HEK293T (cell line): Measurements from ENCODE around the gene DECR2.
"Not testable (repeated sequence)": the region's sequence is repeated elsewhere in the genome, so short reads cannot be mapped to it uniquely, and the experiment has no call there.

Experiments used
- CTCF ChIA-PET: fragments of 350-600 bp; formaldehyde crosslinking; extraction: SDS; loops from one replicate; lab custom pipeline; 2021; ENCODE audit warnings: antibody characterized with exemption, inconsistent platforms; lab: Yijun Ruan, JAX
- POLR2A ChIA-PET: fragments of 350-600 bp; formaldehyde crosslinking; extraction: SDS; loops from one replicate; lab custom pipeline; 2020; ENCODE audit warnings: antibody characterized with exemption, inconsistent platforms; lab: Yijun Ruan, JAX
- DNase-seq: peaks from one replicate; pipeline ENCODE4 v3.0.0; 2012; ENCODE audit warnings: mixed read lengths; ENCODE audit errors: extremely low spot score
- ARNT ChIP-seq: fragments of 450-650 bp; IDR thresholded peaks from 2 replicates; pipeline ENCODE4 v1.6.1; 2017; ENCODE audit warnings: mild to moderate bottlenecking
- BHLHE40 ChIP-seq: fragments of 450-650 bp; IDR thresholded peaks from 2 replicates; pipeline ENCODE4 v1.6.1; 2016; ENCODE audit warnings: mild to moderate bottlenecking, moderate library complexity, borderline replicate concordance
- CTBP1 ChIP-seq: fragments of 450-650 bp; IDR thresholded peaks from 2 replicates; pipeline ENCODE4 v1.6.1; 2016; ENCODE audit warnings: borderline replicate concordance
- ELF4 ChIP-seq: fragments of 450-650 bp; IDR thresholded peaks from 2 replicates; pipeline ENCODE4 v1.6.1; 2017; ENCODE audit warnings: antibody characterized with exemption
- FOXA1 ChIP-seq: fragments of 450-650 bp; IDR thresholded peaks from 2 replicates; pipeline ENCODE4 v1.6.1; 2016; ENCODE audit warnings: mild to moderate bottlenecking
- FOXK2 ChIP-seq: fragments of 450-650 bp; IDR thresholded peaks from 2 replicates; pipeline ENCODE4 v1.6.1; 2016; ENCODE audit warnings: mild to moderate bottlenecking
- FOXM1 ChIP-seq: fragments of 450-650 bp; IDR thresholded peaks from 2 replicates; pipeline ENCODE4 v1.6.1; 2017; ENCODE audit warnings: mild to moderate bottlenecking, borderline replicate concordance
- HDGF ChIP-seq: fragments of 450-650 bp; IDR thresholded peaks from 2 replicates; pipeline ENCODE4 v1.6.1; 2017; ENCODE audit warnings: antibody characterized with exemption, borderline replicate concordance
- L3MBTL2 ChIP-seq: fragments of 450-650 bp; conservative IDR thresholded peaks from 2 replicates; pipeline ENCODE4 v1.6.1; 2016; ENCODE audit warnings: mild to moderate bottlenecking
- LEF1 ChIP-seq: fragments of 450-650 bp; IDR thresholded peaks from 2 replicates; pipeline ENCODE4 v1.6.1; 2017; ENCODE audit warnings: mild to moderate bottlenecking, borderline replicate concordance
- NFRKB ChIP-seq: fragments of 450-650 bp; IDR thresholded peaks from 2 replicates; pipeline ENCODE4 v1.6.1; 2016; ENCODE audit warnings: mild to moderate bottlenecking, moderate library complexity
- SP1 ChIP-seq: fragments of 450-650 bp; IDR thresholded peaks from 2 replicates; pipeline ENCODE4 v1.6.1; 2017
- SUZ12 ChIP-seq: fragments of 450-650 bp; IDR thresholded peaks from 2 replicates; pipeline ENCODE4 v1.6.1; 2016; ENCODE audit warnings: mild to moderate bottlenecking
- TARDBP ChIP-seq: fragments of 450-650 bp; IDR thresholded peaks from 2 replicates; pipeline ENCODE4 v1.6.1; 2016
- ZNF384 ChIP-seq: fragments of 450-650 bp; IDR thresholded peaks from 2 replicates; pipeline ENCODE4 v1.6.1; 2016
- TF ChIP-seq, protein P1 (sequence below): fragments of 450-650 bp; IDR thresholded peaks from 2 replicates; pipeline ENCODE4 v1.6.1; 2016

DECR2 gene

DNA sequence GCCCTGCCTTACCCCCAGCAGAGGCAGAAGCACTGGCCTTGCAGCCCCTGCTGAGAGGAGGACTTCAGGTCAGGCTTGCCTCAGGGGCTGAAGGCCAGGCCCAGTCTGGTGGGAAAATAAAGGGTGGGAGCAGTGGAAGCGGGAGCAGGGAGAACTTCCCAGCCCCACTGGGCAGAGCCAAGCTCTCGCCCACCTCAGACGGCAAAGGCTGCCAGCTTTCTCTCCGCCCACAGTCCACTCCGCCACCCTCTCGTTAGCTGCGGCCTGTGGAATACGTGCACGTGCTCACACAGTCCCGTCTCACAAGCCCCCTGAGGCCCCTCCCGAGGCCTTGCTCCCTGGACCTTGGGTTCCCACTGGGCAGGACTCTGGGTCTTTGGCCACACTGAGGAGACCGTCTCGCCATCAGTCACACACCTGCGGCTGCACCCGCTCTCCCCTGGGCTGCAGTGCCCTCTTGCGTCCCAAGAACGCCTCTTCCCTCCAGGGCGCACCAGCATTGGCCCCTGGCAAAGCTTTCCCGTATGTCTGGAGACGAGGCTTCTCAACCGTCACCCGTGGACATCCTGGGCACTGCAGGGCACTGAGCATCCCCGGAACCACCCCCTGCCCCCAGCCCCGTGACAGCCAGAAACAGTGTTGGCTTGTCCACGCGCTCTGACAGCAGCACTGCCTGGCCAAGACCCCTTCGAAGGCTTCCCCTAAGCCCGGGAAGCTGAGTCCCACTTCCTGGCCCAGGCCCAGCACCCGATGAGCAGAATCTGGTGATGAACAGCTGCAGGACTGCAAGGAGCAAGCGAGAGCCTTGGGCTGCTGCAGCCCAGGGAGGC lies 39.6 kb upstream of the DECR2 start:
- no peak for TF ChIP-seq NFRKB
- TF ChIP-seq HDGF: no peak
- no peak for TF ChIP-seq FOXK2
- no peak for TF ChIP-seq ELF4
- TF ChIP-seq SUZ12: no peak
- no peak for TF ChIP-seq ZNF384
- no peak for TF ChIP-seq CTBP1
- TF ChIP-seq BHLHE40: no peak
- ChIA-PET POLR2A (interaction anchor here (0.9 kb wide), 1 partner anchor 134 kb away, joined by 3 read pairs; no protein-coding TSS in a partner anchor), CTCF (interaction anchor here (0.6 to 2.0 kb wide), 9 partner anchors 8 to 296 kb away, joined by 3 to 15 read pairs (median 3); partner anchors contain the start of gene MRPL28)
- DNase-seq: peak; percentile 69

GRCh38 chr16:362702-362999 lies 39.0 kb upstream of the DECR2 start:
- DNase-seq, POLR2A ChIA-PET: not testable (repeated sequence)
- CTCF ChIA-PET: interaction anchor here (0.6 to 2.0 kb wide), 7 partner anchors 12 to 297 kb away, joined by 3 to 15 read pairs (median 3); no protein-coding TSS in a partner anchor

DNA sequence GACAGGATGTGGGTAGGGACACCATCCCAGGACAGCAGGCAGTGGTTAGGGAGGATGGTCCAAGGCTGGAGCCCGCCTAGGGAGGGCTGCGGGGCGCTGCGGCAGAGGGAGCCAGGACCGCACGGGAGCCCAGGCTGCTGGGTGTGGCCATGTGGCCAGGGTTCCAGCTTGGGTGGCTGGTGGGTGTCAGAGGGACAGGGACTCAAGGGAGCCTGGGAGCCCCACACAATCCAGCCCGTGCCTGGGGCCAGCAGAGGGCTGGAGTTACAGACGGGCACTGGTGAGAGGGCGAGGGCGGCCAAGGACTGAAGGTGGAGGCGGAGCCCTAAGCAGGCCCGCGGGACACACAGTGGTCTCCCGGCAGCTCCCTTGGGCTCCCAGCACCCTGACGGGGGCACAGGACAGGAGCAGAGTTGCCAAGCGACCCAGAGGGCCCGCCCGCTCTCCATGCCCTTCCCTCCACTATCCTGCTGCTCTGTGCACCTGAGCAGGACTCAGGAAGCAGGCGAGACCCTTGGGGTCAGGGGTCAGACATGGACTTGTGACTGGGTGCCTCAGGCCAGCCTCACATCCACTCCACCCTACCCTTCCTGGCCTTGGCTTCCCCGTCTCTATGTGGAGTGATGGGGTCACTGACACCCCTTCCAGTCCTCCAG lies 38.4 kb upstream of the DECR2 start:
- TF ChIP-seq FOXA1 (no peak), NFRKB (no peak), ZNF384 (no peak), TARDBP (no peak), FOXK2 (no peak), SP1 (no peak), BHLHE40 (no peak), L3MBTL2 (no peak), LEF1 (no peak), HDGF (no peak), ELF4 (no peak), FOXM1 (no peak), ARNT (no peak), CTBP1 (no peak), SUZ12 (no peak)
- TF ChIP-seq, protein P1, sequence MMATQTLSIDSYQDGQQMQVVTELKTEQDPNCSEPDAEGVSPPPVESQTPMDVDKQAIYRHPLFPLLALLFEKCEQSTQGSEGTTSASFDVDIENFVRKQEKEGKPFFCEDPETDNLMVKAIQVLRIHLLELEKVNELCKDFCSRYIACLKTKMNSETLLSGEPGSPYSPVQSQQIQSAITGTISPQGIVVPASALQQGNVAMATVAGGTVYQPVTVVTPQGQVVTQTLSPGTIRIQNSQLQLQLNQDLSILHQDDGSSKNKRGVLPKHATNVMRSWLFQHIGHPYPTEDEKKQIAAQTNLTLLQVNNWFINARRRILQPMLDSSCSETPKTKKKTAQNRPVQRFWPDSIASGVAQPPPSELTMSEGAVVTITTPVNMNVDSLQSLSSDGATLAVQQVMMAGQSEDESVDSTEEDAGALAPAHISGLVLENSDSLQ: no peak
- ChIA-PET POLR2A (no interaction called here), CTCF (interaction anchor here (0.9 to 1.0 kb wide), 2 partner anchors 128 to 259 kb away, joined by 3 read pairs; no protein-coding TSS in a partner anchor)
- DNase-seq: no peak

GRCh38 chr16:363766-364490 lies 37.8 kb upstream of the DECR2 start:
- ChIA-PET CTCF (no interaction called here), POLR2A (no interaction called here)
- TF ChIP-seq HDGF (no peak), FOXK2 (no peak), LEF1 (no peak), CTBP1 (no peak), ELF4 (no peak), BHLHE40 (no peak)
- TF ChIP-seq, protein P1: no peak
- DNase-seq: no peak

GRCh38 chr16:364595-365491 lies 36.8 kb upstream of the DECR2 start:
- DNase-seq: no peak
- no peak for TF ChIP-seq ZNF384
- TF ChIP-seq TARDBP: no peak
- TF ChIP-seq BHLHE40: no peak
- no peak for TF ChIP-seq SUZ12
- ChIA-PET POLR2A (no interaction called here), CTCF (interaction anchor here (0.6 kb wide), 1 partner anchor 294 kb away, joined by 4 read pairs; no protein-coding TSS in a partner anchor)

DNA sequence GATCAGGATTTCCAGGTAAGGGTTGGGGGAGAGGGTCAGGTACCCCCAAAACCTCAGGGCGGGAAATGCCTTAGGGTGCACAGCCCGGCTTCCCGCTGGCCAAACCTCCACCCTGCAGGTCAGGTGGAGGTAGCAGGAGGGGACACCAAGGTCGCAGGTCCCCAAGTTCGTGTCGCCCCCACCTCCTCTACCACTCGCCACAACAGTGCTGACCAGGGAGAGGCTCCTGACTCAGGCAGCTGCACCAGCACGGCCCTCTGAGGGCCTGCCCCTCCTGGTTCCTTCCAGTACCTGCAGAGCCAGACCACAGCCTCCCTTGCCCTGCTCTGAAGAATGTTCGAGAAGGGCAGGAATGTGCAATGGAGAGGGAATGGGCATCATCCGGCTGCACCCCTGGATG lies 35.2 kb upstream of the DECR2 start:
- CTCF ChIA-PET: no interaction called here
- no peak for DNase-seq
- TF ChIP-seq FOXA1 (no peak), SP1 (no peak), CTBP1 (no peak), HDGF (no peak), ELF4 (no peak), ZNF384 (no peak), SUZ12 (no peak), ARNT (no peak), L3MBTL2 (no peak), NFRKB (no peak), FOXK2 (no peak)
- TF ChIP-seq, protein P1: no peak
- POLR2A ChIA-PET: no interaction called here
